Lower leg skin (tissue), 3 donors: ENCODE results near the gene COL21A1.

Experiments used
- POLR2A ChIP-seq, 2 donors: fragments of 450-650 bp; IDR thresholded peaks; one replicate each; pipeline ENCODE4 v1.6.1; 2016 to 2017; ENCODE audit warnings: antibody characterized with exemption in 2 of 2, mild to moderate bottlenecking in 1 of 2, moderate library complexity in 1 of 2
- TF ChIP-seq, protein P1 (sequence below), 3 donors: fragments of 450-650 bp; IDR thresholded peaks; one replicate each; pipeline ENCODE4 v1.5.1; 2016; ENCODE audit warnings: antibody characterized with exemption in 3 of 3, mild to moderate bottlenecking in 3 of 3, moderate library complexity in 2 of 3

- TF ChIP-seq, protein P1, sequence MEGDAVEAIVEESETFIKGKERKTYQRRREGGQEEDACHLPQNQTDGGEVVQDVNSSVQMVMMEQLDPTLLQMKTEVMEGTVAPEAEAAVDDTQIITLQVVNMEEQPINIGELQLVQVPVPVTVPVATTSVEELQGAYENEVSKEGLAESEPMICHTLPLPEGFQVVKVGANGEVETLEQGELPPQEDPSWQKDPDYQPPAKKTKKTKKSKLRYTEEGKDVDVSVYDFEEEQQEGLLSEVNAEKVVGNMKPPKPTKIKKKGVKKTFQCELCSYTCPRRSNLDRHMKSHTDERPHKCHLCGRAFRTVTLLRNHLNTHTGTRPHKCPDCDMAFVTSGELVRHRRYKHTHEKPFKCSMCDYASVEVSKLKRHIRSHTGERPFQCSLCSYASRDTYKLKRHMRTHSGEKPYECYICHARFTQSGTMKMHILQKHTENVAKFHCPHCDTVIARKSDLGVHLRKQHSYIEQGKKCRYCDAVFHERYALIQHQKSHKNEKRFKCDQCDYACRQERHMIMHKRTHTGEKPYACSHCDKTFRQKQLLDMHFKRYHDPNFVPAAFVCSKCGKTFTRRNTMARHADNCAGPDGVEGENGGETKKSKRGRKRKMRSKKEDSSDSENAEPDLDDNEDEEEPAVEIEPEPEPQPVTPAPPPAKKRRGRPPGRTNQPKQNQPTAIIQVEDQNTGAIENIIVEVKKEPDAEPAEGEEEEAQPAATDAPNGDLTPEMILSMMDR (IDR thresholded peaks at IDR 0.05) = no peak
- no peak for TF ChIP-seq POLR2A (IDR thresholded peaks at IDR 0.05)
Observed at GRCh38 chr6:56062836-56063235, 184.5 kb downstream of the COL21A1 start.
